ENCODE measurements around the gene SLC9A5. TPM values are rescaled to one million over a fixed set of nuclear protein-coding genes. Genes with fewer than 3 reads are reported as not detected.

The SLC9A5 gene
- polyA plus RNA-seq, 1 donor (not counting 4 experiments of a cell fraction or from before 2014, with no cell fraction given) = 0.51 TPM

GRCh38 chr16:67259705-67260104 lies 10.9 kb downstream of the SLC9A5 start:
- no peak overlapping the region for H3K9ac ChIP-seq (ENCODE audit: control insufficient read depth, extremely low read depth, insufficient read depth, low read length)
- H3K9me3 ChIP-seq (ENCODE audit: control insufficient read depth, low read depth, low read length) = no peaks in the 10 kb centered on the region
- H3K27ac ChIP-seq (ENCODE audit: control insufficient read depth, insufficient read depth, low read length) = no peak overlapping the region
- no peaks in the 10 kb centered on the region for H3K36me3 ChIP-seq (ENCODE audit: control insufficient read depth in 2 of 2, extremely low read depth in 1 of 2, insufficient read depth in 2 of 2, low read length in 2 of 2)
- DNase-seq (ENCODE audit: low read depth, low spot score) = no peak
- H3K9me1 ChIP-seq (ENCODE audit: control insufficient read depth, extremely low read depth, insufficient read depth, low read length) = no peaks in the 10 kb centered on the region
- no peak for FAIRE-seq
- dilution Hi-C loops (cut with MboI; ENCODE audit: extremely low pct_ligation_motif_present, low sequenced_read_pairs) = no loop called here
- no peak overlapping the region for H3K4me2 ChIP-seq (ENCODE audit: control insufficient read depth, extremely low read depth, insufficient read depth, low read depth, low read length)
- H4K20me1 ChIP-seq (ENCODE audit: control insufficient read depth, extremely low read depth, insufficient read depth, low read length) = no peaks in the 10 kb centered on the region
- no peaks in the 10 kb centered on the region for H3K4me1 ChIP-seq (ENCODE audit: control insufficient read depth, extremely low read depth, insufficient read depth, low read length)
- no peak overlapping the region for H3K4me3 ChIP-seq (ENCODE audit: control insufficient read depth in 2 of 3, extremely low read depth in 1 of 3, insufficient read depth in 2 of 3, low read depth in 1 of 3, low read length in 3 of 3)
- no peaks in the 10 kb centered on the region for H3K79me2 ChIP-seq (ENCODE audit: control insufficient read depth, insufficient read depth, low read length)
- TF ChIP-seq CTCF (optimal IDR thresholded peaks at IDR 0.05 in 1 of 3, IDR thresholded peaks at IDR 0.05 in 1 of 3, conservative IDR thresholded peaks at IDR 0.05 in 1 of 3; ENCODE audit: extremely low read depth in 1 of 3, insufficient read depth in 2 of 3, low read length in 3 of 3) (no peak), EZH2 (IDR thresholded peaks at IDR 0.05; ENCODE audit: low read length) (no peak)
- H2AFZ ChIP-seq (ENCODE audit: control insufficient read depth, low read length) = no peak overlapping the region
- peaks cover 11% of the 10 kb centered on the region for H3K27me3 ChIP-seq (ENCODE audit: control insufficient read depth, extremely low read depth, insufficient read depth, low read length)

GRCh38 chr16:67260426-67261063 lies 11.8 kb downstream of the SLC9A5 start:
- Histone ChIP-seq H3K4me2 (ENCODE audit: control insufficient read depth, extremely low read depth, insufficient read depth, low read depth, low read length) (no peak overlapping the region), H3K9me3 (ENCODE audit: control insufficient read depth, low read depth, low read length) (no peaks in the 10 kb centered on the region), H3K27ac (ENCODE audit: control insufficient read depth, insufficient read depth, low read length) (no peak overlapping the region), H3K9me1 (ENCODE audit: control insufficient read depth, extremely low read depth, insufficient read depth, low read length) (no peaks in the 10 kb centered on the region), H3K9ac (ENCODE audit: control insufficient read depth, extremely low read depth, insufficient read depth, low read length) (no peak overlapping the region), H3K79me2 (ENCODE audit: control insufficient read depth, insufficient read depth, low read length) (no peaks in the 10 kb centered on the region), H4K20me1 (ENCODE audit: control insufficient read depth, extremely low read depth, insufficient read depth, low read length) (no peaks in the 10 kb centered on the region), H2AFZ (ENCODE audit: control insufficient read depth, low read length) (no peak overlapping the region), H3K27me3 (ENCODE audit: control insufficient read depth, extremely low read depth, insufficient read depth, low read length) (peaks cover 17% of the 10 kb centered on the region), H3K4me3 (ENCODE audit: control insufficient read depth in 2 of 3, extremely low read depth in 1 of 3, insufficient read depth in 2 of 3, low read depth in 1 of 3, low read length in 3 of 3) (no peak overlapping the region), H3K4me1 (ENCODE audit: control insufficient read depth, extremely low read depth, insufficient read depth, low read length) (no peaks in the 10 kb centered on the region), H3K36me3 (ENCODE audit: control insufficient read depth in 2 of 2, extremely low read depth in 1 of 2, insufficient read depth in 2 of 2, low read length in 2 of 2) (no peaks in the 10 kb centered on the region)
- DNase-seq (ENCODE audit: low read depth, low spot score) (no peak), FAIRE-seq (peak; percentile 77)
- dilution Hi-C loops (cut with MboI; ENCODE audit: extremely low pct_ligation_motif_present, low sequenced_read_pairs) = no loop called here
- TF ChIP-seq CTCF (optimal IDR thresholded peaks at IDR 0.05 in 1 of 3, IDR thresholded peaks at IDR 0.05 in 1 of 3, conservative IDR thresholded peaks at IDR 0.05 in 1 of 3; ENCODE audit: extremely low read depth in 1 of 3, insufficient read depth in 2 of 3, low read length in 3 of 3) (peak; percentile 76 to 85 (median 80)), EZH2 (IDR thresholded peaks at IDR 0.05; ENCODE audit: low read length) (no peak)
